Ureter (tissue), 1 donor: ENCODE results near the gene MYCN. TPM values are rescaled to one million over a fixed set of nuclear protein-coding genes. Genes with fewer than 3 reads are reported as not detected.

ENCODE experiments used
- DNase-seq: peaks from one replicate; pipeline ENCODE4 v3.0.0-alpha.2; 2020; ENCODE audit warnings: low spot score
- total RNA-seq: library from RNA; stranded (reverse); gene quantifications from one replicate; pipeline ENCODE4 v1.2.4, GENCODE V29; 2023
- donor health status: DM: yes; HTN: yes; CAD: no.

The MYCN gene
- total RNA-seq, 1 donor from 2014 or later, result 3.7 TPM

GRCh38 chr2:15995603-15996002, 55.3 kb downstream of the MYCN start:
- no peak for DNase-seq
